NCI-H128 (cell line): ENCODE measurements around the gene CNBP.
"Not testable (repeated sequence)": the region's sequence is repeated elsewhere in the genome, so short reads cannot be mapped to it uniquely, and the experiment has no call there.

Experiments
- DNase-seq: peaks from one replicate; lab custom pipeline; 2025; ENCODE audit not compliant: unreplicated experiment; lab: John Stamatoyannopoulos, UW

Gene CNBP

DNA sequence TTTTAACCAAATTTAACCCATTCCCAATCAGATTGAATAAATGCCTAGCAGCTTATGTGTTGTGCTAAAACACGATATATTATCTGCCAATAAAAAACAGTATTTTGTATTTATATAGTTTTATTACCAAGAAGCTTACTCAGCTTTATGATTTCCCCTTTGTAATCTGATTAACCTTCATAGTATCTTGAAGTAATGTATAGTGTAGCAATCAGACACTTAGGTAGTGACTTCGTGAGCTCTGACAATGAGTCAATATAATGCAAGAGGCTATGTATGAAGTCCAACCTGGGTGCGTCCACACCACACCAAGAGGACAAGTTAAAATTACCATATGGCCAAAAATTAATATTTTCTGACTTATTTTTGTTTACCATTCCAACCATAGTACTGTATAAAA is 2.1 kb upstream of the CNBP start:
- no peak for DNase-seq

DNA sequence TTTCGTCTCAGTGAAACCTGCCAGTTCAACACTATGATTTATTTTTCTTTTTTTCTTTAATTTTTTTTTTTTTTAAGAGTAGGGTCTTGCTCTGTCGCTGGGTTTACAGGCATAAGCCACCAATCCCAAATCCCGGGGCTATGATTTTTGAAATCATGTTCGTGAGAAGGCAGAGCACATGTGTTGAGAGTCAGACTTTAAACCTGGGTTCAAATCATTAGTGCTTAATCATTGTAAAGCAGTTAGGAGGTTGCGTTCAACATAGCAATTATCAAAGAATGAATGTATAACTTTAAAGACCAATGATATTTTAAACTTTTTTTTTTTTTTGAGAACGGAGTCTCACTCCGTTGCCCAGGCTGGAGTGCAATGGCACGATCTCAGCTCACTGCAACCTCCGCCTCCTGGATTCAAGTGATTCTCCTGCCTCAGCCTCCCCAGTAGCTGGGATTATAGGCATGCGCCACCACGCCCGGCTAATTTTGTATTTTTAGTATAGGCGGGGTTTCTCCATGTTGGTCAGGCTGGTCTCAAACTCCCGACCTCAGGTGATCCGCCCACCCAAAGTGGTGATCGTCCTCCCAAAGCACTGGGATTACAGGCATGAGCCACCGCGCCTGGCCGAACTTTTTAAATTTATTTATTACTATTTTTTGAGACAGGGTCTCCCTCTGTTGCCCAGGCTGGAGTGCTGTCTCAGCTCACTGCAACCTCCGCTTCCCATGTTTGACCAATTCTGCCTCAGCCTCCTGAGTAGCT is 1.3 kb upstream of the CNBP start:
- DNase-seq: not testable (repeated sequence)

DNA sequence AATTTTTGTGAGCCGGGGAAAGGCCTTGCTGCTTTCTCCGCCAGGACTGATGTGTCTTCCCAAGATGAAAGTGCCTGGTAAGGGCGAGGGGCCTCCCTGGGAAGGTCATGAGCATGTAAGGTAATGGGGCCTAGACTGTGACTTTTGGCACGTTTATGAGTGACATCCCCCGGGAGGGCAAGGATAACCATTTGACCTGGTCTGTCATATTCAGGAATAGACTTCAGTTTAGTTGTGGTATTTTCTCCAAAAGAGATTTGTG is 631 bp upstream of the CNBP start:
- no peak for DNase-seq

DNA sequence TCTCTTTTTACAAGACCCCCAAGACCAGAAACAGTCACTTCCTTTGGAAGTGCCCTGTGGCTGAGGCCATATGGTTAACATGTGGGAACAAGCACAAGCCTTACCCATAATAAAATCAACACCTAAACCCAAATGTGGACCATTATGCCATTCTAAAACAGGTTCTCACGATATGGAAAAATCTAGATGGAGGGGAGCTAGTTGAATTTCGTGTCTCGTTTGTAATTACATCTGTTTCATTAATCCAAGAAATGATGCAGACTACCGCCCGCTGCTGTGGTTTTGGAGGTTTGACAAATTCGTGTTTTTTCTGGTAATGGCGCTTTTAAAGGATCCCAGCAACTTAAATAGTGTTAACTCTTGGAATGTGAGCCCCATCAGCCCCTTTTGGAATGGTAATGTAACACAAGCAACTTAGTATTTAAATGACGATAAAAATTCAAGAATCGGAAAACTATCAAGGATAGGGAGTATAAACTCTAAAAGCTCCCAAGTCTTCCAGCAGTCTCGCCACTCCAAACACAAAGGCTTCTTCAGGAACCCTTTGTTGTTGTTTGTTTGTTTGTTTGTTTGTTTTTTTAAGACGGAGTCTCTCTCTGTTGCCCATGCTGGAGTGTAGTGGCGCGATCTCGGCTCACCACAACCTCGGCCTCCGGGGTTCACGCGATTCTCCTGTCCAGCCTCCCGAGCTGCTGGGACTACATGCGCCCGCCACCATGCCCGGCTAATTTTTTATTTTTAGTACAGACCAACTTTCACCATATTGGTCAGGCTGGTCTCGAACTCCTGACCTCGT is 1.1 kb downstream of the CNBP start:
- no peak for DNase-seq

DNA sequence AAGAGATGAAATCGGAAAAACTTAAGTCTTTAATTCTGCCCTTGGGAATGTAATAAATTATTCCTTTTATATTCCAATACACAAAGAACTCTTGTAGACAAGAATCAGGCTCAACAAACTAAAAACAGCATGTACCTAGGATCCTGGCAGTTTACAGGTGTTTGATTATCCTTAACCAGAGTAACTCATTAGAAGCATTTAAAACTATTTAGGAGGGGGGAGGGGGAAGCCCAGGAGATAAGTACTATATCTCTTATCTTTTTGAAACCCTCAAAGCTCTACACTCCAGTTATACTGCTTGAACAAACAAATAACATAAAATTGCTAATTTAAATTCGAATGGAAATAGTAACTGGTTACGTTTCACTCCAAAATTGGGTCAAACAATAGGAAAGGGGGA is 1.9 kb downstream of the CNBP start:
- no peak for DNase-seq

DNA sequence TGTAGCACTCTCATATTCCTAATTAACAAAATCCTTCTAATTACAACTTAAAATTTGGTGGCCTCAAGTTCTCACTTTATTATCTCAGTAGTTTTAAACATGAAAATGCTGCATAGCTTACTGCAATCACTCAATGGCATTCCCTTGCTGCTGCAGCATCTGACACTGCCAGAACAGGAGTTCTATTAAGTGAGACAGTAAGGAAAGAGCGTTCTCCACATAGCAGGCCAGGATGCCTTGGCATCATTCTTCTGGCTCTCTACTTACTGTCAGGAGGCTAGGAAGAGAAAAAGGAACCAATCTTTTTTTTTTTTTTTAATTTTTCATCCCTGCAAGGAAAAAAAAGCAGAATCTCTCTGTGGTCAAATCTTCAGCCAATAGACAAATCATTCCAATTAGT is 3.2 kb downstream of the CNBP start:
- no peak for DNase-seq

DNA sequence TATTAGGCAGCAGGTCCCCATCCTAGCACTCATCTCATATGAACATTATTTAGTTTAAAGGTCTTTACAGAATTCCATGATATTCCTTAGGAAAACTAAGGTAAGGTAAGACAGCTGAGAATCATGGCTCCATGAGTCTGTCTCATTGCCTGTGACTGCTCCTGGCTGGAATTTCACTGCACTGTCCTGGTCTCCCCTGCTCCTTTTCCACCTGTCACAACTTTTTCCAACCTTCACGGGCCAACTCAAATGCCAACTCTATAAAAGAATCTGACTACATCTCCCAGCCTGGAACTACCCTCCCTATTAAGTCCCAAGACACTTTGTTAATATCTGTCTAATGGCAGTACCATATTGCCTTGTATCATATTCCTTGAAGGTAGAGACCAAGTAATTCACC is 7.6 kb downstream of the CNBP start:
- no peak for DNase-seq

DNA sequence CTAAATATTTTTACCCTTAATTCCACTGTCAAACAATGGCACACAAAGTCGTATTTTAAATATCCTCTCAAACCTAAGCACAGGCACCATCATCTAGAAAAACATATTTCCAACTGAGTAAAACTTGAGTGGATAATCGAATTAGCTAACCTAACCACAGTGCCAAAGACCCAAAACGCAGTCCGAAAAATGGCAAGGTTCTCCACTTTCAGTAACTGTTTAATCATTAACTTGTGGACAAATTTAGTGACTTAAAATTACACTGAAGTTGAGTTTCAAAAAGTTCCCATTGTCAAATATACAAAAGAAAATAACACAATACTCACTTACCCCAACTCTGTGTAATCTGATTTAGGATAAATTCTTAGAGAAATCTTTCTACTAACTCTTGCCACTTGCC is 10.0 kb downstream of the CNBP start:
- no peak for DNase-seq

DNA sequence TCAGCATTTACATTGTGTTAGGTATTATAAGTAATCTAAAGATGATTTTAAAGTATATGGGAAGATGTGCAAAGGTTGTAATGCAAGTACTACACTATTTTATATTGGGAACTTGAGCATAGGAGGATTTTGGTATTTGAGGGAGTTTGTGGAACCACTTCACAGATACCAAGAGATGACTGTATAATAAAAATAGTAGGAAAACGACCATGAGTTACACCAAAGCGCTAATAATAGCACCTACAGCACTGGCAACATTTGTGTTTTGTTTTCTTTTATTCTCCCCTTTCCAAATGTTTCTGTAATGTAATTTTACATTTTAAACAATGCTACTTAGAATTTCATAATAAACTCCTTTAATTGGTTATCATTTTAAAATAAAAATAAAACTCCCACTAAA is 10.5 kb downstream of the CNBP start:
- no peak for DNase-seq

DNA sequence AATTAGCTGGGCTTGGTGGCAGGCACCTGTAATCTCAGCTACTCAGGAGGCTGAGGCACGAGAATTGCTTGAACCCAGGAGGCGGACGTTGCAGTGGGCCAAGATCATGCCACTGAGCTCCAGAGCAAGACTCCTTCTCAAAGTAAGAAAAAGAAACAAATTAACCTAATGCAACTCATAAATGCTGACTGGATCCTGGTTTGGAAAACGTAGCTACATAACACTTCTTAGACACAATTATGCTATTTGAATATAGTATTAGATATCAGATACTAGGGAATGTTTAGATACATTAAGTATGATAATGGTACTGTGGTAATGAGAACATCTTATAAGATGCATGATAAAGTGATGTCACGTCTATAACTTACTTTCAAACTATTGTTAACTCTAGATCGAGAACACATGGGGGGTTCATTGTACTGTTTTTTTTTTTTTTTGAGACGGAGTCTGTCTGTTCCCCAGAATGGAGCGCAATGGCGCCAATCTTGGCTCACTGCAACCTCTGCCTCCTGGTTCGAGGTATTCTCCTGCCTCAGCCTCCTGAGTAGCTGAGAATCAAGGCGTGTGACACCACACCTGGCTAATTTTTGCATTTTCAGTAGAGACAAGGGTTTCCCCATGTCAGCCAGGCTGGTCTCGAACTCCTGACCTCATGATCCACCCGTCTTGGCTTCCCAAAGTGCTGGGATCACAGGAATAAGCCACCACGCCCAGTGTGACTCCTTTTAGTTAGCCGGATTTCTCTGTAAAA is 16.9 kb downstream of the CNBP start:
- DNase-seq: no peak

DNA sequence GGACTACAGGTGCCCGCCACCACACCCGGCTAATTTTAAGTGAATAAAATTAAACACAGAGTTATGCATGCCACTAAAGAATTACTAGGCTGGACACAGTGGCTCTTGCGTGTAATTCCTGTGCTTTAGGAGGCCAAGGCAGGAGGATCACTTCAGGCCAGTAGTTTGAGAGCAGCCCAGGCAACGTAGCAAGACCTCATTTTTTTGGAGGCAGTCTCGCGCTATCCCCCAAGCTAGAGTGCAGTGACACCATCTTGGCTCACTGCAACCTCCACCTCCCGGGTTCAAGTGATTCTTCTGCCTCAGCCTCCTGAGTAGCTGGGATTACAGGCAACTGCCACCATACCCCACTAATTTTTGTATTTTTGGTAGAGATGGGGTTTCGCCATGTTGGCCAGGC is 18.1 kb downstream of the CNBP start:
- DNase-seq: not testable (repeated sequence)

DNA sequence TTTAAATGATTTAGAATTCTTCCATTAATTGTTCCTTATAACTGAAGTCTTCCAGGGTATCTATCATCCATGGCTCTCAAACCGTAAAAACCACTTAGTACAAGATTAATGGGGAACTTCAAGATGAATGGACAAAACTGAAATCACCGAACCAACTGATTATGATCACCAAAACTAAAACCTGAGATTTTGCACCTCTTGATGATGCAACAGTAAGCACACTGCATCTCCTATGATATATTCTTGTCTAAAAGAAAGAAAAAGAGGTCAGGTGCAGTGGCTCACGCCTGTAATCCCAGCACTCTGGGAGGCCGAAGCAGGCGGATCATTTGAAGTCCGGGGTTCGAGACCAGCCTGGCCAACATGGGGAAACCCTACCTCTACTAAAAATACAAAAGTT is 19.2 kb downstream of the CNBP start:
- no peak for DNase-seq

DNA sequence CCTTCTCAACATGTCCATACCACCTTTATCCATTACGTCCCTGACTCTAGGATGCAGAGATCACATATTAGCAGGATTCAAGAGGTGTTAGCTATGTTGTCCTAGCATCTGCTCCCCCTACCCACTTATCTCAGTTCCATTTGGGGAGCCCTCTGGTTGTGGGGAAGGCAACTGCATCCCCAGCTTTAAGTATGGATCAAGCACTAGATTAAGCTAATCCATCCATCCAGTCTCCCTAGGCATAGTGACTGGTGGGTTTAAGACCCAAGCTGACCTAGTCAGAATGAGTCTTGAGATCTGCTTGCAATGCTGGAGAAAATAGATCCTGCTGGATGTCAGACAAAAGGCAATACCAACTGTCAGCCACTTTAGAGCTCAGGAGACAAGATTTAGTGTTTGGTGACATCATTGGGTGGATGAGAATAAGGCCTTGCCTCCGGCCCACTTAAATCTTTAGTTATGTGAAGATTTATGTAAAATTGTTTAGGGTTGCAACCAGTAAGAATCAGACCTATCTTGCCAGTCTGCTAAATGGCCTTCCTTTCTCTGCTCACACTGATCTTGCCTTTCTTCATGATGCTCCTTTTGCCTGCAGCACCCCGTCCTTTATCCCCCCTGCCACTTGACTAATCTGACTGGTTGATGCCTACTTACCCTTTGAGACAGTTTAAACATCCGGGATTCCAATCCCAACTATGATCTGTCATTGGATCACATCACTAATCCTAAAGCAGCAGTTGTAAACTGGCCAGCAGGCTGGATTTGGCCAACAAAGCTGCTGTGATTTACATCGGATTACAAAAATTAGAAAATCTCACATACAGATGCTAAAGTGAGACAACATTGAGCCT is 20.7 kb downstream of the CNBP start:
- no peak for DNase-seq

DNA sequence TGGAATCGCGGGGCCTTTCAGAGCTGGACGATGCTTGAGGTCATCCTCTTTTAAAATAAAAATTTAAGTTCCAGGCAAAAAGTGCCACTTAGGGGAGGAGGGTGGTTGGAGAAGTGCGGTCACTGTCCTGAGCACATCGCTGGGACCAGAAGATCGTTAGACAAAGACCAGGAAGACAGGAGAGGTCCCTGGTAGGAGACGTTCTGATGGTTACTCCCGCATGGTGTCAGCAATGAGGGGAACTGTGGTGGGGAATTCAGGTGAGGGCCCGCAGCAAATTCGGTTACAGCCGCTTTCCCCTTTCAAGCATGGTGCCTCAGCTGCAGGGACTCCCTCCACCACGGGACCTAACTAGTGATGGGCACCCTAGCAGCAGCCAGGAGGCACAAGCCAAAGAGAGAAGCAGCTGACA is 21.8 kb downstream of the CNBP start:
- DNase-seq: no peak

DNA sequence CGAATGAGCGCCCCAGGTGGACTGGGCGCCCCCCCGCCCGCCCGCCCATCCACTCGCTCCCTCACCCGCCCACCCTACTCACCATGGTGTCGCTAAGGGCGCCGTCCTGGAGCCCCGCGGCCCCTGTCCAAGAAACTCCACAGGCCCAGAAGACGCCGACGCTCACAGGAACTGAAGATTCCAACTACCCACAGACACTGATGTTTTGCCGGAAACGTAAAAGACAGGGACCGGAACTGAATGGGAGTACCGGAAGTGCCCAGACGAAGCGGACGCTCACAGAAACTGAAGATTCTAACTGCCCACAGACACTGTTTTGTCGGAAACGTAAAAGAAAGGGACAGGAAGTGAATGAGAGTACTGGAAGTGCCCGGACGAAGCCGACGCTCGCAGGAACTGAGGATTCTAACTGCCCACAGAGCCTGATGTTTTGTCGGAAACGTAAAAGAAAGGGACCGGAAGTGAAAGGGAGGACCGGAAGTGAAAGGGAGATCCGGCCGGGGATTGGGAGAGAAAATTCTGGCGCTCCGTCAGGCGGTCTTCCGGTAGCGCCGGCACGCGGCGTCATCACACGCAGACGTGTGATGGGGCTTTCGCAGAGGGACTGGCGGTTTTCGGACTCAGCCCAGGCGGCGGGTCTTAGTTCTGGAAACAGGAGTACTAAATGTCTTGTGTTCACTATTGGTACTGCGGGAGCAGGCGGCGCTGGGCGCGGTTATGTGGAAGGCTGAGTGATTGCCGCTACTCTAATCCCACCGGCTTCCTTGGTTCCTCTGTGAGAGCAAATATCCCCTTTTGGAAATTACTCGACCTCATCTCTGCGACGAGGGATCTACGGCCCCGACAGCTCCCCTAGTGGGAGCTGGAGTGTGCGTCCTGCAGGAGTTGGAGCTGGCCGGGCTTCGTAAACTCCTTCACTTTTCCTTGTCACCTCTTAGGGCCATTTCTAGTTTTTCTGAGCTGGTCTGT is 22.5 kb downstream of the CNBP start, which contains the start of gene ISY1:
TSS of gene ISY1 (minus strand) at position 173 of the 969 bp plus-strand sequence. CDS start at position 85, 88 bp downstream.
- peak; percentile 94 for DNase-seq

DNA sequence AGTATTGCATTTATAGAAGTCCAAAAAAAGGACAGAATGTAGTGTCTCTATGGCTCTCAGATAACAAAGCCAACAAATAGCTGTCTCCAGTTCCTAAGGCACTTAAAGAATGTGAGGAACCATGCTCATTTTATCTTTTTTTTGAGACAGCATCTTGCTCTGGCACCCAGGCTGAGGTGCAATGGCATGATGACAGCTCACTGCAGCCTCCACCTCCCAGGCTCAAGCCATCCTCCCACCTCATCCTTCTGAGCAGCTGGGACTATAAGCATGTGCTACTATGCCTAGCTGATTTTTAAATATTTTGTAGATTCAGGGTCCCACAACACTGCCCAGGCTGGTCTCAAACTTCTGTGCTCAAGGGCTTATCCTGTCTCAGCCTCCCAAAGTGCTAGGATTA is 38.9 kb downstream of the CNBP start:
- DNase-seq: no peak

DNA sequence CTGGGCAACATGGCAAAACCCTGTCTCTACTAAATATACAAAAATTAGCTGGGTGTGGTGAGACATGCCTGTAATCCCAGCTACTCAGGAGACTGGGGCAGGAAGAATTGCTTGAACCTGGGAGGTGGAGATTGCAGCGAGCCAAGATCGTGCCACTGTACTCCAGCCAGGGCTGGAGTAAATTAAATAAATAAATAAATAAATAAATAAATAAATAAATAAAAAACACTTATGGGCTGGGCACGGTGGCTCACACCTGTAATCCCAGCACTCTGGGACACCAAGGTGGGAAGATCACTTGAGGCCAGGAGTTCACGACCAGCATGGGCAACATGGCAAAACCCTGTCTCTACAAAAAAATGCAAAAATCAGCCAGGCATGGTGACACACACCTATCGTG is 42.7 kb downstream of the CNBP start:
- not testable (repeated sequence) for DNase-seq

DNA sequence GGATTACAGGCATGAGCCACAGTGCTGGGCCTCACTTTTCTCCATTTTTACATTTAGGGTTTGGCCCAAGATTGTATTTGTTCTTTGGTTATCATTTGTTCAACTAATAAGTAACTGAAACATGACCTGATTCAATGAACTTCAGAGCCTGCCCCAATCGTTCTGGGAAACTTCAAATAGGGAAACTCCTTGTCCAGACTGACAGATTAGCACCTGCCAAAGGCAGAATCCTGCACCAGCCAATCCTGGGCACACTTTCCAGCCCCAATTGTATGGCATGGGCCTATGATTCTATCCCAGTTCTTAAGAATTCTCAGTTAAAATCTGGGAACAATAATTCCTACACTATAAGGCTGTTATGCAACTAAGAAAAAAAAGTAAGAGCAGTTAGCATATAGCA is 43.8 kb downstream of the CNBP start:
- no peak for DNase-seq

DNA sequence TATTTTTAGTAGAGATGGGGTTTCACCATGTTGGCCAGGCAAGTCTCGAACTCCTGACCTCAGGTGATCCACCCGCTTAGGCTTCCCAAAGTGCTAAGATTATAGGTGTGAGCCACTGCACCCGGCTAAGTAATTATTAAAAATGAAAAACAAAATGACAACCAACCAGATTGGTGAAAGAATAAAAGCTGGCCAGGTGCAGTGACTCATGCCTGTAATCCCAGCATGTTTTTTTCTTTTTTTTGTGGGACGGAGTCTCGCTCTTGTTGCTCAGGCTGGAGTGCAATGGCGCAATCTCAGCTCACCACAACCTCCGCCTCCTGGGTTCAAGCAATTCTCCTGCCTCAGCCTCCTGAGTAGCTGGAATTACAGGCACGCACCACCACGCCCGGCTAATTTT is 47.4 kb downstream of the CNBP start:
- not testable (repeated sequence) for DNase-seq
